Stimulated activated CD4-positive, alpha-beta T cell treated with anti-CD3 and anti-CD28 coated beads, Interleukin-15, amount 100 ng/mL, for 48 hours (primary cell): ENCODE measurements around the gene TBC1D5.
"Not testable (repeated sequence)": the region's sequence is repeated elsewhere in the genome, so short reads cannot be mapped to it uniquely, and the experiment has no call there.

Source experiments
- DNase-seq, 2 donors: peaks; one replicate each; pipeline ENCODE4 v3.0.0-alpha.2; 2020; ENCODE audit warnings: low read depth in 2 of 2

The TBC1D5 gene

GRCh38 chr3:17356585-17356984 lies 385.8 kb downstream of the TBC1D5 start:
- no peak for DNase-seq

- no peak for DNase-seq
Measured at GRCh38 chr3:17355591-17355990, 386.8 kb downstream of the TBC1D5 start.

DNA sequence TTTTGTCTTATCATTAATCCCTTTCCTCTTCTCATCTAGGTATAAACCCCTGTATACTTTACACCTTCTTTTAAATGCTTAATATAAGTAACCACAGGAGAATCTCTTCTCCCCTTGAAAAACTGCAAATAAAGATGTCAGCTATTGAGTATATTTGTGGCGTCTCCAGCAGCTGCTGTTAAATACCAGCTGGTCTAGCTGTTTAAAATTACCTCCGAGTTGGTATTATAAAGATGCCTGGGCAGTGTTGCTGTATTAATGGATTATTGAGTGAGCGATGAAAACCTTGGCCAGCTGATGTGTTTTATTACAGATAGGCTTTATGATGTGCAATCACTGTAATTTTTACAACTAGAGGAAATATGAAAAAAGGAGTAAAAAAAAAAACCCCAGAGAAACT lies 388.1 kb downstream of the TBC1D5 start:
- DNase-seq: no peak

- no peak for DNase-seq
Measured at GRCh38 chr3:17352620-17353019, 389.8 kb downstream of the TBC1D5 start.

DNA sequence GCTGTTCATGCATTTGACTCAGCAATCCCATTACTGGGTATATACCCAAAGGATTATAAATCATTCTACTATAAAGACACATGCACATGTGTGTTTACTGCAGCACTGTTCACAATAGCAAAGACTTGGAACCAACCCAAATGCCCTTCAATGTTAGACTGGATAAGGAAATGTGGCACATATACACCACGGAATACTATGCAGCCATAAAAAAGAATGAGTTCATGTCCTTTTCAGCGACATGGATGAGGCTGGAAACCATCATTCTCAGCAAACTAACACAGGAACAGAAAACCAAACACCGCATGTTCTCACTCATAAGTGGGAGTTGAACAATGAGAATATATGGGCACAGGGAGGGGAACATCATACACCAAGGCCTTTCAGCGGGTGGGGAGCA lies 391.2 kb downstream of the TBC1D5 start:
- DNase-seq: not testable (repeated sequence)

- DNase-seq: no peak
Measured at GRCh38 chr3:17349093-17349492, 393.3 kb downstream of the TBC1D5 start.

GRCh38 chr3:17342119-17342518 lies 400.3 kb downstream of the TBC1D5 start:
- no peak for DNase-seq

DNA sequence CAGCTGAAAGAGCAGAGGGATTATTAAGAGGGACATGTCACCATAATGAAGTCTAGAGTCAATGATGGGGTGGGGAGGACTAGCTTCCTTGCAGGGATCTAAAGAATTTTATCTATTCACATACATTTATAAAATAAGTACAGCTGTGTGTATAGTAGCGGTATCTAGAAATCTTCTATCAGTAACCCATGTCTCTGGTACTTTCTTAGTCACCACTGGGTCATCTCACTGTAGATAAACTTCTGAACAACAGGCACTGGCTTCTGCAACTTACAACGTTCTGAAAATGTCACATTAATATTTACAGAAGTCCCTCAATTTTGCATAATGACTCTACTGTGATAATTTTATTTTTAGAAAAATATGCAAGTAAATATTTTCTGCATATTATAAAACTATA lies 401.7 kb downstream of the TBC1D5 start:
- DNase-seq: no peak

- DNase-seq: no peak
Measured at GRCh38 chr3:17340261-17340660, 402.2 kb downstream of the TBC1D5 start.

DNA sequence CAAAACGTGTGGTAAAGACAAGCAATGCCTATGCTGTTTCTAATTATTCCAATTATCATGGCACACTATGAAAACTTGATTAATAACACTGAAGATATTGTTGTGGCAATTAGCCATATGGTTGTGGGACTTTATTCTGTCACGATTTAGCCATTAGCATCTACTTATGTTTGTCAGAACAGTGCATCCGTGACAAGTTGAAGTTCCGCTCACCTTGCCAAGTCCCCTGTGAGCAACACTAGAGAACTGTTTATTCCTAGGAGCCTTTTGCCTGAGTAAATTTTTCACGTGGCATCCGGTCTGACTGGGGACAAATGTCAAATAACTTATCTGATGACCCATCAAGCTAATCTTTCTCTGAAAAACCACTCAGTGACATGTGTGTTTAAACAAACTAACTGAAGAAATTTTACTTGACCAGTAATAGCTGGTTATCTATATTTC lies 403.3 kb downstream of the TBC1D5 start:
- DNase-seq: no peak

- DNase-seq: no peak
Measured at GRCh38 chr3:17336291-17336690, 406.1 kb downstream of the TBC1D5 start.

GRCh38 chr3:17333893-17334292 lies 408.5 kb downstream of the TBC1D5 start:
- DNase-seq: no peak

- DNase-seq: no peak
Measured at GRCh38 chr3:17333446-17333845, 409.0 kb downstream of the TBC1D5 start.

GRCh38 chr3:17330660-17331059 lies 411.8 kb downstream of the TBC1D5 start:
- no peak for DNase-seq

DNA sequence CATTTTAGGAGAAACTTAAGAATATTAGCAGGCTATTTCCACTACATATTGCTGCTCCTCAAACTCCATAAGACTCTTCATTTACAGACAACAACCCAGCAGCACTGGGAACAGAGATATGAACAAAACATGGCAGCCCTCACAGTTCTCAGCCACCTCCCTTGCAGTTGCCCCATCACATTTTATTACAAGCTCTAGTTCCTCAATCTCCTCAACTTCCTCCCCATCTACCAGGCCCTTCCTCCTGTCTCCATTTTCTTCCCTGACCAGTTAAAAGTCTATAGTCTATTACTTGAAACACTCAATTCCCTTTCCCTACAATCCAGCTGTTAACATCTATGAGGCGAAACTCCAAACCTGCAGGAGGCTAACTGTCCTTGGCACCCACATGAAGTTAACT lies 412.5 kb downstream of the TBC1D5 start:
- no peak for DNase-seq

GRCh38 chr3:17322106-17322793 lies 420.2 kb downstream of the TBC1D5 start:
- DNase-seq: no peak

DNA sequence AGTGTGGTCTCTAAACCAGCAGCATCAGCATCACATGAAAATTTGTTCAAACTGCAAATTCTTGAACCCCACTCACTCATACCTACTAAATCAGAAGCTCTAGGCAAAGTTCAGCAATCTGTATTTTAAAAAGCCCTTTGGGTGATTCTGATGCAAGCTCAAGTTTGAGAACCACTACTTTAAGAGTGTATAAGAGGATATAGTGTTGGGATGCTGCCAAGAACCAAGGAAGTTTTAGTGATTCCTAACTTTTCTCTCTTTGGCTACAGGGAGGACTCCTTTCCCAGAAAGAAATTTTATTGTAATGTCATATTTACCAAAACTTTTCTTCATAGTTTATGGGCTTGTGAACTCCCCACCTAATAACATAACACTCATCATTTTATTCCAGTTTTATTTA lies 422.2 kb downstream of the TBC1D5 start:
- DNase-seq: no peak

DNA sequence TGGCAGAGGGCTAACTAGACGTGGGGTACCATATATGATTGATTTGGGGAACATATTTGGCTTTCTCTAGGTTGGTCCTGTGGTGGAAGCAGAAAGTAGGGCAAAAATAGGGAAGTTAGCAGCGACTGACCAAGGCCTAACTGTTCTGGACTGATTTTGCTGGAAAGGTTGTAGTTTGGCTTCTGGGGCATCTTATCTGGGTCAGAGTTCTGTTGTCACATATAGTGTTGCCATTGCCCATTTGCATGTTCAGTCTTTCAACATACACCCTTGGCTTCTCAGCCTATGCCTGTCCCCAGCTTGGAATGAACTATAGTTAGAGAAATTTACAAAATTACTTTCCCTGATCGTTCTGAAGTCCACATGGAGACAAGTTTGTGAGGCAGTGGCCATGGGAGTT lies 426.5 kb downstream of the TBC1D5 start:
- no peak for DNase-seq

DNA sequence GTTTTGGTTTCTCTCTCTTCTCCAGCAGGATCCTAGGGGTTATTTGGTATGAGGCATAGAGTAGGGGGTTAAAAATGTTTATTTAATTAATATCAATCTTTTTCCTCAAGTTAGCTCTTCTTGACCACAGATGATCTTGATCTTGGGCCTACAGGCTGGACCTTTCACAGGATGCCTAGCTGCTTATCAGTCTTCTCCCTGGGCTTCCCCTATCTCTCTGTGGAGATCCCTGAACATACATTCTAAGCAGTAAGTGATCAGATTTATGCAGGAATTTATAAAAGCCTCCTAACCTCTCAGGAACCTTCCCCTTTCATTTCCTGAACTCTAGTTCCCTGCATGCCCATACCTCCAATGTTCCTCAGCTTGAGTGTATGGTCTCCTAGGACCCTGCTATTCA lies 428.3 kb downstream of the TBC1D5 start:
- no peak for DNase-seq

DNA sequence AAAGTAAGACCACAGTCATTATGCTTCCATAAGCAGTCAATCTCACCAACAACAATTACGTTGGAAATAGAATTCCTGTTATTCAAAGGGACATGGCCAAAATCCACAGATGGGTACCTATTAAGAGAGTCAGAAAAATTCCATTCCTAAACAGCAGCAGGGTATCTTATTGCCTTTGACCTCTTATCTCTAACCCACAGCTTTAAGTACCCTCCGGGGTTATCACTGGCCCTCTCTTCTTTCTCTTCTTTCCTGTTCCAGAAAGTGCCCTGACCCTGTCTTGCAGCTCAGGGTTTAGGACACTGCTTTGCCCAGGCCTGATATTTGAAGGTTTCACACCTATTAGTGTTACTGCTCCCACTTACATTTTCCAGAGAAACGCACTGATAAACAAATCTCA lies 428.7 kb downstream of the TBC1D5 start:
- no peak for DNase-seq

- DNase-seq: no peak
Measured at GRCh38 chr3:17310983-17311382, 431.4 kb downstream of the TBC1D5 start.

DNA sequence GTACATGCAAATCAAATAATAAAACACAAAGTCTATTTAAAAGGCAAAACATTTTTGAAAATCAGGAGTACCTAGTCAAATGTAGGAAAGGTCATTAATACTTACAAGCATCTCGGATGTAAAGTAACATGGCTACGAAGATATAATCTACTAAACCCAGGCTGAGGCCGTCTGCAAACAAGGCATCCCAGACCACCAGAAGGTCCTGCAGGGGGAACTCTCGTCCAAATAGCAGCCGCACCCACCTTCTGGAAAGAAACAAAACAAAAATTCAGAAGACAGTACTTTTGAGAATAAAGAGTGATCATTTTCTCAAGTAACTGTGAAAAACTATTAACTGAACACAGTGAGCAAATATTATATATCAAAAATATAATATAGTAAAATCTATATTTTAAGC lies 434.5 kb downstream of the TBC1D5 start:
- DNase-seq: no peak

DNA sequence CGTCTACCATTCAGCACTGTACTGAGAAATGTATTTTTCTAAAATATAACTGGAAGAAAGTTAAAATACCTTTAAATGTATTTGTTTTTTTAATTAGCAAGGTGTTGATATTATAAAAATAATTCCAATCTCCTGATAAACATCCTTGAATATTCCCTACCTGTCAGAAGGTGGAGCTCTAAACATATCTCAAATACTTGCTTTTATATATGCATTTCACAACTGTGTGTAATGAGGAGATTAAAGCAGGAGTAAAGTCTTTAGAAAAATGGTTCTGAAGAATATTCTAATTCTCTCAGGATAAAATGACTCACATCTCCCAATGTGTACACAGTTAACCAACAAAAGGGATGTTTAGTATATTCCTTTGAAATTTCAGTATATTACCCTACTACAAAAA lies 434.9 kb downstream of the TBC1D5 start:
- DNase-seq: no peak

DNA sequence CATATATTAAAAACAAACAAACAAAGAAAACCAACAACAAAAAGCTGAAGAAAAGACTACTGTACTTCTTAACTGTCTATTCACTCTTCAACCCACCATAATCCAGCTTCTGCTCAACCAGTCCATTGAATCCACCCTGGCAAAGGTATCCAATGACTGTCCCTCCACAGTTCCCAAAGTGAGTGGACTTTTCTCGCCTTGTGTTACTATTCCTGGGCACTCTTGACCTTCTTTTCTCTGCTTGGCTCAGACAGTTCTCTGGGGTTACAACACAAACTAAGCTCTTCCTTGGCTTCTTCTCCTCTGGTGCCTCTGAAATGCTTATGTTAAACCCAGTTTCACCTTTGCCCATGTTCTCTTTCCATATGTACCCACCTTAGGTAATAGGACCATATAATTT lies 437.5 kb downstream of the TBC1D5 start:
- DNase-seq: no peak
